ENCODE measurements around the gene TTC33. TPM values are rescaled to one million over a fixed set of nuclear protein-coding genes. Genes with fewer than 3 reads are reported as not detected.
A peak's percentile ranks its signal among the peaks of the same experiment; 100 is the strongest.

Gene TTC33
- total and polyA plus RNA-seq, 5 experiments from 2014 or later, result 8.4 to 18.9 (median 14.8) TPM

DNA sequence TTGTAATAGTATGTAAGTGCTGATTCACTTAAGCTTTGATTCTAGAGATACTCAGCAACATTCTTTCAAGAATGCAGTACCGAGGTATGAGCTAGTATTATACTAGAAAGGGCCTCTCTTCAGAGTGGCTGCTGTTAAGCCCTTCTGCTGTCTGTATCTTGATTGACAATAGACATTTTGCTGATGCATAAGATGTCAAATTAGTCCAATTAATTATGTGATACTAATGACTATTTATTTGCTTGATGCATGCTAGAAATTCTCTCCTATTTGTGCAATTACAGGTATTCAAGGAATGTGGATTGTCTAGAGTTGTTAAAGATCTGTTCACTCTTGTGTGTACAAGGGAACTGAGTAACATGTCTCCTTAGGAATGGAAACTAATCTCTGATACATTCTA is 168.4 kb downstream of the TTC33 start:
- Mint-ChIP-seq H3K27me3 (no peaks in the 10 kb centered on the region), H3K4me3 (no peak overlapping the region), H3K27ac (peak overlapping the region in 1 of 10 donors; percentile 19), H3K9me3 (peaks cover 0 to 3% (median 0%) of the 10 kb centered on the region in 9 donors), H3K36me3 (no peaks in the 10 kb centered on the region), H3K4me1 (peaks cover 6 to 13% (median 9%) of the 10 kb centered on the region in 4 donors)
- POLR2A ChIA-PET, result no interaction called here
- ATAC-seq, result no peak
- DNase-seq, result no peak

DNA sequence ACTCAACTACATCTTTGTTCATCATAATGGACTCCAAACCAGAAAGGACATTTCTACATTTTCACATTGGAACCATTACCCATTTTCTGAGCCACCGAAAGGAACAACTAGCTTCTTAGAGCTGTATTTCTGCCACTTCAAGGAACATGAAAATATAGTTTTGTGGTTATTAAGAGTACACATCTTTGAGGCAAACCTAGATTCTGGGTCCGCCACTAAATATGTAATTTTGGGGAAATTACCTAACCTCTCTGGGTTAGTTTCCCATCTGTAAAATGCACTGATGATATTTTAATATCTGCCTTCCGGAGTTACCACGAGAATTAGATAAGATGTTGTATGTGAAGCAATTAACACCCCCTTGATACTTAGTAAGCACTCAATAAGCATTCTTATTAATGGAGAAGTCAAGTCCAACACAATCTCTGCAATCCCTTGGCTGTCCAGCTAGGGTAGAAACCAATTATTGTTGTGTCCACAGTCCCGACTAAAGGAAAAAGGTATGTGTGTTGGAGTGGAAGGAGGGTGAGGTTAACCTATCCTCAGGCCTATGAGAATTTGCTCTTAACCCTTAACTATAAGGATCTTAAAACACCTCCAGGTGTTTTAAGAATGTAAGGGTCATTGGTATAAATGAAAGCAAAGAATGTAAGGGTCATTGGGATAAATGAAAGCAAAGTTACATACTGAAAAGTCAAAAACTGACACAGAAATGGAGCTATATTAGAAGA is 170.1 kb downstream of the TTC33 start:
- Mint-ChIP-seq H3K4me3 (no peak overlapping the region), H3K4me1 (peaks cover 0 to under 1% (median 0%) of the 10 kb centered on the region in 4 donors), H3K36me3 (no peaks in the 10 kb centered on the region), H3K9me3 (peaks cover 0 to 3% (median 0%) of the 10 kb centered on the region in 9 donors), H3K27me3 (no peaks in the 10 kb centered on the region), H3K27ac (peak overlapping the region in 1 of 10 donors; percentile 33)
- no peak for ATAC-seq
- DNase-seq, result no peak
- POLR2A ChIA-PET, result no interaction called here

DNA sequence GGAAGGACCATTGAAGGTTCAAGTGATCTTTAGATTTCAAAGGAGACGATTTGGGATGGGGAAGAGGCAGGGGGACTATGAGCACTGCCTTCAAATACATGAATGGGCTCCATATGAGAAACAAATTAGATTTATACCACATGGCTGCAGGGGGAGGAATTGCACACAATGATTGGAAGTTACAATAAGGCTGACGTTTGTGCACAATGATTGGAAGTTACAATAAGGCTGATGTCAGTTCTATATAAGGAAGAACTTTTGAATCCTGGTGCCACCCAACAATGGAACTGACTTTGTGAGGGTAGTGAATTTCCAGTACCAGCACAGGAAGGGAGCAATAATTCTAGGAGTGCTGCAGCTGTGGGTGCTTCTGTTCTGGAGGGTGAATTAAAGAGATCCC is 171.7 kb downstream of the TTC33 start:
- peaks cover 0 to 3% (median 0%) of the 10 kb centered on the region in 9 donors for H3K9me3 Mint-ChIP-seq
- no peaks in the 10 kb centered on the region for H3K27me3 Mint-ChIP-seq
- DNase-seq (no peak), ATAC-seq (no peak)
- no peak overlapping the region for H3K27ac Mint-ChIP-seq
- H3K4me1 Mint-ChIP-seq, result peaks cover 4 to 12% (median 8%) of the 10 kb centered on the region in 4 donors
- H3K36me3 Mint-ChIP-seq, result no peaks in the 10 kb centered on the region
- POLR2A ChIA-PET, result no interaction called here
- no peak overlapping the region for H3K4me3 Mint-ChIP-seq

DNA sequence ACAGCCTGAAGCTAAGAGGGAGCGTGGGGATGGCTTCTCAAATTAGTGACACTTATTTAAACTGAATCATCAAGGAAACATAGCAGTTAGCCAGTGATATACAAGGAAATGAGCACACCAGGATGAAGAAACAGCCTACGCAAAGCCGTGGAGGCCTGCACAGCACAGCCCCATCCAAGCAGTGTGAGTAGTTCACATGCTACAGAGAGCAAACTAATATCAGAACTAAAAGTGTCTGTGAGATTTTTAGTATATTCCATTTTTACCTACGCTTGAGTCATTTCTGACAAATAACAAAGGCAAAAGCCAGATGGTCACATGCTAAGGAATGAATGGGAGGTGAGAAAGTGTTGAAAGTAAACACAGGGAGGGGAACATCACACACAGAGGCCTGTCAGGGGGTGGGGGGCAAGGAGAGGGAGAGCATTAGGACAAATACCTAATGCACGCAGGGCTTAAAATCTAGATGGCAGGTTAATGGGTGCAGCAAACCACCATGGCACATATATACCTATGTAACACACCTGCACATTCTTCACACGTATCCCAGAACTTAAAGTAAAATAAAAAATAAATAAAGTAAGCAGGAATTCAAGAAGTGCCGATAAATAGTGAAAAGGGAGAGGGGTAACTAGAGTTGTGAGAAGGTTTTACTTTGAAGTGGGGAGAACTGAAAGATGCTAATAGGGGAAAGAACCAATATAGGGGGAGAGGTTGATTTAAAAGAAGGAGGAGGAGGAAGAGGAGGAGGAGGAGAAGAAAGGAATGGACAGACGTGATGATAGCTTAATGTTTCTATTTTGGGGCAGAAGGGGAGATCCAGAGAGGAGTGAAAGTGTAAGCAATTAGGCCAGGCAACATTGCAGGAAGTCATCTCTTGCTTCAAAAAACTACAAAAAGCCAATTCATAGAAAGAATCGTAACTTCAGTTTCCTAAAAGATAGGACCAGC is 177.0 kb downstream of the TTC33 start:
- Mint-ChIP-seq H3K36me3 (no peaks in the 10 kb centered on the region), H3K27ac (peak overlapping the region; percentile 3 to 89 (median 46)), H3K4me1 (peaks cover 8 to 25% (median 15%) of the 10 kb centered on the region in 4 donors), H3K9me3 (no peaks in the 10 kb centered on the region), H3K27me3 (no peaks in the 10 kb centered on the region), H3K4me3 (peak overlapping the region; percentile 51 to 78 (median 64))
- DNase-seq, result peak in 2 of 10 donors; percentile 9 to 14
- peak; percentile 40 to 49 for ATAC-seq
- POLR2A ChIA-PET, result no interaction called here

DNA sequence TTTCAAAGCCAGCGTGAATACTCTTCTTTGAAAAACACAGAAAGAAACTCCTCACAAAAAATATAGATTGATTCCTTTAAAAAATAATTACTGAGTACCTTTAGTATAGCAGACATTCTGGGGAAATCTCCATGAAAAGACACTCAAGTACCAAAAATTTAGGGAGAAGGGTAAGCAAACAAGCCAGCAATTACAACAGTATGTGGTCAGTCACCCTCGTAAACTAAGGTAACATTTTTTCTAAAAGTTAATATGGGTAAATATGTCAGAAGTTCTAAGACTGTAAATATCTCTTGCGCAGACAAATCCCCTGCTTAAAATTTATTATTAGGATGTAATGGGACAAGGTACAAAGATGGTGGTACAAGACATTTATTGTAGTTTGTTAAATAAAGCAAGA is 178.0 kb downstream of the TTC33 start:
- Mint-ChIP-seq H3K36me3 (no peaks in the 10 kb centered on the region), H3K9me3 (no peaks in the 10 kb centered on the region), H3K27me3 (no peaks in the 10 kb centered on the region), H3K4me3 (peak overlapping the region in 1 of 10 donors; percentile 4), H3K4me1 (peaks cover 9 to 25% (median 15%) of the 10 kb centered on the region in 4 donors), H3K27ac (peak overlapping the region in 1 of 10 donors; percentile 1)
- DNase-seq (no peak), ATAC-seq (no peak)
- POLR2A ChIA-PET, result no interaction called here

DNA sequence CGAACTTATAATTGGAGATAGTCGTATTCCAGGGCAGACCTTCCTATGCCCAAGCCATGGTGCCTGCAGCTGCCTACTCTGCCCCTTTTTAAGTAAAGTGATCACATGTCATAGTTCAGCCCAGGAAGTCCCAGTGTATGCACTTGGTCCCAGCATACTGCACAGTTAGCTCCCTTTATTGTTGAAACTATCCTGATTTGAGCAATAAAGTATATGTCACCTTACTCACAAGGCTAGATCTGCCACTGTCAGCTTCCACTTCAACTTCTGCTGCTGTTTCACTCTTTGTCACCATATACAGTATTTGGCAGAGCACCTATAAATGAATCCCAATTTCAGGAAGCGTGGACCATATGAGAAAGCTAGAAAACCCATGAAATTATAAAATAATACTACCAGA is 179.8 kb downstream of the TTC33 start:
- peaks cover 9 to 28% (median 18%) of the 10 kb centered on the region in 4 donors for H3K4me1 Mint-ChIP-seq
- H3K9me3 Mint-ChIP-seq, result peaks cover 0 to 1% (median 0%) of the 10 kb centered on the region in 9 donors
- no peak overlapping the region for H3K4me3 Mint-ChIP-seq
- H3K36me3 Mint-ChIP-seq, result no peaks in the 10 kb centered on the region
- H3K27ac Mint-ChIP-seq, result no peak overlapping the region
- no peak for DNase-seq
- POLR2A ChIA-PET, result interaction anchor here (0.6 kb wide), 1 partner anchor 66 kb away, joined by 3 read pairs; no protein-coding TSS in a partner anchor
- no peaks in the 10 kb centered on the region for H3K27me3 Mint-ChIP-seq
- no peak for ATAC-seq

DNA sequence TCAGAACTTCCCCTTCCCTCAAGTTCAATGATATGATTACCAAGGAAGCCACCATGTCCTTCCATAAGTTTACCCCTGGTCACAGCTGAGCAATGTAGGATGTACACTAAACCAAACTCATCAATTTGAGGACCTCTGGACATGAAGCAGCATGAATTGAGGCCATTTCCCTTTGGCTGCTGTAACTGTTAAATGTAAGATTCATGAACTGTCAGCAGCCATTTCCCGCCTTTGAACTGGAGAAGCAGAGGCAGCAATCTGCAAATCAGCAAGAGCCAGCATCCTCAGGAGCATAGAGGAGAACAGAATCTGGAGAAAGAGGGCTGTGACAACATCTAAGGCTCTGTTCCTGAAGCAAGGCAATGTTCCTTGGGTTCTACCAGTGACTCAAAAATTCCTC is 180.3 kb downstream of the TTC33 start:
- Mint-ChIP-seq H3K36me3 (no peaks in the 10 kb centered on the region), H3K27ac (no peak overlapping the region), H3K4me1 (peaks cover 11 to 30% (median 17%) of the 10 kb centered on the region in 4 donors), H3K27me3 (no peaks in the 10 kb centered on the region), H3K9me3 (peaks cover 0 to 2% (median 0%) of the 10 kb centered on the region in 9 donors), H3K4me3 (no peak overlapping the region)
- DNase-seq, result no peak
- POLR2A ChIA-PET, result no interaction called here
- no peak for ATAC-seq

DNA sequence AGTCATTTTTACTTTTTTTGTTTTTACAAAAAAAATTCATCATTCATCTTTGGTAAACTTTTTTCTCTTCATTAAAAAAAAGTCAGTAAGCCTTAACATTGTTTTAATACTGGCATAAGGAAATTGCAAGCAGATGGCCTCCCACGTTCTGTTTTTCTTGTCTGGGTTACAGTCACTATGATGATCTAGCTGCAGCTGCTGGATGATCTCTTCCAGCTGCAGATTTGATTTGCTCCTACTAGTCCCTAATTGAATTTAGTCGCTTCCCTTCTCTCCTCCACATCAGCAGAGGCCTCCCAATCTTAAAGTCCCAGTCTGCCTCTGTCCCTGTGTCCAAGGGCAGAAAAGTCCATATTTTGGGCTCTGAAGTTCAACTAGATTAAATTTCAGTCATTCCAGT is 182.8 kb downstream of the TTC33 start:
- Mint-ChIP-seq H3K27ac (no peak overlapping the region), H3K4me3 (no peak overlapping the region), H3K4me1 (peaks cover 3 to 29% (median 6%) of the 10 kb centered on the region in 4 donors), H3K9me3 (peaks cover 0 to 2% (median 0%) of the 10 kb centered on the region in 9 donors), H3K36me3 (no peaks in the 10 kb centered on the region), H3K27me3 (peaks cover 0 to 1% (median 0%) of the 10 kb centered on the region in 5 donors)
- DNase-seq (no peak), ATAC-seq (no peak)
- POLR2A ChIA-PET, result no interaction called here

DNA sequence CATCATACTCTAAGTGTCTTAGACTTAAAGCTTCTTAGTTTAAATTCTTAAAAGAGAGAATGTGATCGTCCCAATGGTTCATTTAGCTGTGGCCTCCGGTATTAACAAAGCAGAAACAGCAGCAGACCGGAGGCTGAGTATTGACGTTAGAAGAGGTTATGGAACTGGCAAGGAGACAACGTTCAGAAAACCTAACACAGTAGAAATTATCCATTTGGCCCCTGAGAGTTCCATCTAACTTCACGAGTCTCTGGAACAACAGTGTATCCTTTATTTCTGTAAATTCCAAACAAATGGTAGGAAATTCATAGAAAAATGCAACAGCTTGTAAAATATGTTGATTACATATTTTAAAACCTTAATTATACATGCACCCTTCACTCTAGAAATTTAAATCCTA is 183.4 kb downstream of the TTC33 start:
- Mint-ChIP-seq H3K36me3 (no peaks in the 10 kb centered on the region), H3K27me3 (peaks cover 0 to 1% (median 0%) of the 10 kb centered on the region in 5 donors), H3K4me3 (no peak overlapping the region), H3K27ac (no peak overlapping the region), H3K4me1 (peaks cover 0 to 29% (median 6%) of the 10 kb centered on the region in 4 donors), H3K9me3 (peaks cover 0 to 2% (median 0%) of the 10 kb centered on the region in 9 donors)
- no peak for ATAC-seq
- POLR2A ChIA-PET, result no interaction called here
- DNase-seq, result no peak

DNA sequence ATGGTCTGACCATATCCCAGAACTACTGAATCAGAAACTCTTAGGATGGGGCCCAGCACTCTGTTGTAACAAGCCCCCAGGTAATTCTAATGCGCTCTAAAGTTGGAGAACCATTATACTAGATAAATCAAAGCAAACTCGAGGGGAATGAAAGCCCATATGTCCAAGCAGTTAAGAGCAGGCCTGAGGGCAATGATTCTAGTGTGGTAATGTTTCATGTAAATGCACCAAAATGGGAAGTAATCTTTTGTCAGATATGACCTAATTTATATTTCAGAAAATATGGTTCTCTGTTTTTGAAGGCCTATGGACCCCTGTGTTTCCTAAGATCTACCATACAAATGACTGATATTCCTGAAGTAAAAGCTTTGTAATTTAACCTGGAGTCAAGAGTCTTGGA is 184.0 kb downstream of the TTC33 start:
- no peak overlapping the region for H3K4me3 Mint-ChIP-seq
- peaks cover 0 to 29% (median 6%) of the 10 kb centered on the region in 4 donors for H3K4me1 Mint-ChIP-seq
- peaks cover 0 to 2% (median 0%) of the 10 kb centered on the region in 9 donors for H3K9me3 Mint-ChIP-seq
- ATAC-seq (no peak), DNase-seq (no peak)
- no peaks in the 10 kb centered on the region for H3K36me3 Mint-ChIP-seq
- POLR2A ChIA-PET, result no interaction called here
- H3K27me3 Mint-ChIP-seq, result peaks cover 0 to 1% (median 0%) of the 10 kb centered on the region in 5 donors
- no peak overlapping the region for H3K27ac Mint-ChIP-seq

DNA sequence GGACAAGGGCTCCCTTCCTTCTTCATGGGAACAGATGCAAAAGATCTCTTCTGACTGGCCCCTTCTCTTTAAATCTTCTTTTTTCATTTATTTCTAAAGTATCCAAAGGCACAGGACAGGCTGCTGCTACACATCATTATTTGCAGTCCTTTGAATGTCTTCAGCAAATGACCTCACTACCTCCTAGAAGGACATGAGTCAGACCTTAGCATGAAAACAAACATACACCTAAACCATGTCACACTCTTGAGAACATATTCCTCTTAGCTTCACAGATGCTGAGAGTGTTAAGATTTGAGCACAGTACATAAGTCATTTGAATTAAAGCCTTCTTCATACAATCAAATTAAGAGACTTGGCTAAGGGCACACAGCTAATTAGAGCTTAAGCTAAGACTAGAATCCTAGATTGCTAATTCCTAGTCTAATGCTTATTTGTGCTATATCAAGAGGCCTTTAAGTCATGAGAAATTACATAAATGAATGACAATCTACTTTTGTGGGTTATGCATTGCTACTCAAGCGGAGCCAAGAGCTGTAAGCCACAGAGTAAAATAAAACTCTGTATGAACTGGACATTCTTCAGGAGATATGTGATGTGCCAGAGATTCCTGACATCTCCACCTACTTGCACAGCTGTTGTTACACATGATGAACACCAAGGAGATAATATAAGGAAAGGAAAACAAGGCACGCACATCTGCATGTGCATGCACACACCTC is 185.2 kb downstream of the TTC33 start:
- no peak for DNase-seq
- Mint-ChIP-seq H3K36me3 (no peaks in the 10 kb centered on the region), H3K9me3 (peaks cover 0 to 2% (median 0%) of the 10 kb centered on the region in 9 donors), H3K4me1 (peaks cover 0 to 29% (median 6%) of the 10 kb centered on the region in 4 donors), H3K4me3 (peak overlapping the region in 1 of 10 donors; percentile 11), H3K27ac (peak overlapping the region in 3 of 10 donors; percentile 18 to 42 (median 25)), H3K27me3 (peaks cover 0 to 1% (median 0%) of the 10 kb centered on the region in 5 donors)
- ATAC-seq, result peak in 1 of 2 donors; percentile 52
- POLR2A ChIA-PET, result no interaction called here

DNA sequence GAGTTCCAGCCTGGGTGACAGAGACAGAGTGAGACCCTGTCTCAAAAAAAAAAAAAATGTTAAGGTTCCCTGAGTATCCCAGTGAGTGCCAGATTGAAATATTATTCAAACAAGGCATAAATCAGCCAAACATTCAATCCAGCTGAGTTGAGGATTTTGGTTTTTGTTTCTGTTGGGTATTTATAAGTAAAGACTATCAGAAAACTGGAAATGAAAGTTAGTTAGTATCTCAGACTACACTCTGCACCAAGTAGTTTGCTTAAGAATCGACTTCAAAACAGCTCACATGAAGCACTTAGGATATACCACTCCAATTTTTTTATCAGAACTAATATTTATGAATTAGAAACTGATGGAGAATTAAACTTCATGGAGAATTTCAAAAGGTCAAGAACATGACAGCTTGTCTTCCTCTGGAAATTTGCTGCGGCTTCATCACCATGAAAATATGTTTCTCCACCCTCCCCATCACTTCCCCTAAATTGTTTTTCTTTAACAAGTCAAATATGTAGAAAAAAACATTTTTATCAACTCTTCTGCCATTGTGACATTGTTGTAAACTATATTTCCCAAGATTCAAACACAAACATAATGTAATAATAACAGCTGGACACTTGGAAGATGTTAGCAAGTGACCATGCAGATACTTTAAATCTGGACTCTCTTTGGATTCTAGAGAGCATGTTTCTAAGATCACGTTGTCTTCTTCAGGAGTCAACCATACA is 186.1 kb downstream of the TTC33 start:
- POLR2A ChIA-PET, result no interaction called here

More for the DNA sequence above, 186.1 kb downstream of the TTC33 start:
- peak overlapping the region in 1 of 10 donors; percentile 11 for H3K4me3 Mint-ChIP-seq
- ATAC-seq, result no peak
- H3K27ac Mint-ChIP-seq, result peak overlapping the region in 1 of 10 donors; percentile 25
- H3K4me1 Mint-ChIP-seq, result peaks cover 0 to 29% (median 6%) of the 10 kb centered on the region in 4 donors
- DNase-seq, result no peak
- no peaks in the 10 kb centered on the region for H3K36me3 Mint-ChIP-seq
- peaks cover 0 to 2% (median 0%) of the 10 kb centered on the region in 9 donors for H3K9me3 Mint-ChIP-seq
- peaks cover 0 to 1% (median 0%) of the 10 kb centered on the region in 5 donors for H3K27me3 Mint-ChIP-seq
